Urinary bladder (tissue), 4 donors: Measurements from ENCODE around the gene SANBR. TPM values are rescaled to one million over a fixed set of nuclear protein-coding genes. Genes with fewer than 3 reads are reported as not detected.

Experiments
- DNase-seq: peaks from one replicate; pipeline ENCODE4 v3.0.0-alpha.2; 2015; ENCODE audit errors: extremely low spot score
- H3K27ac ChIP-seq: one replicate; pipeline ENCODE4 v1.5.1; 2013; ENCODE audit warnings: low read depth, mild to moderate bottlenecking, moderate library complexity
- H3K36me3 ChIP-seq: one replicate; pipeline ENCODE4 v1.6.1; 2013; ENCODE audit warnings: mild to moderate bottlenecking, moderate library complexity; ENCODE audit not compliant: insufficient read depth
- H3K4me1 ChIP-seq: one replicate; pipeline ENCODE4 v1.6.1; 2013; ENCODE audit warnings: mild to moderate bottlenecking, moderate library complexity; ENCODE audit not compliant: insufficient read depth
- H3K4me3 ChIP-seq: one replicate; pipeline ENCODE4 v1.5.1; 2013; ENCODE audit warnings: low read depth, low read length
- WGBS: extraction: QIAGEN DNeasy Blood & Tissue Kit; methylation state at CpG from one replicate; pipeline ENCODE4 v1.1.7; 2013; 5-methylcytosine and 5-hydroxymethylcytosine counted together
- polyA plus RNA-seq: library from polyadenylated mRNA; stranded (reverse); fragments of 200-250 nt; gene quantifications from one replicate; pipeline ENCODE4 v1.2.3, GENCODE V29; 2013
- total RNA-seq: library from RNA; depleted of rRNA; stranded (reverse); fragments of >200 nt; gene quantifications from one replicate; pipeline ENCODE4 v1.2.3, GENCODE V29; 2014
- donor health status: healthy with polysubstance abuse.
- donor health status: healthy.

SANBR gene
- total and polyA plus RNA-seq, 2 donors: 3.3 to 51.2 TPM

DNA sequence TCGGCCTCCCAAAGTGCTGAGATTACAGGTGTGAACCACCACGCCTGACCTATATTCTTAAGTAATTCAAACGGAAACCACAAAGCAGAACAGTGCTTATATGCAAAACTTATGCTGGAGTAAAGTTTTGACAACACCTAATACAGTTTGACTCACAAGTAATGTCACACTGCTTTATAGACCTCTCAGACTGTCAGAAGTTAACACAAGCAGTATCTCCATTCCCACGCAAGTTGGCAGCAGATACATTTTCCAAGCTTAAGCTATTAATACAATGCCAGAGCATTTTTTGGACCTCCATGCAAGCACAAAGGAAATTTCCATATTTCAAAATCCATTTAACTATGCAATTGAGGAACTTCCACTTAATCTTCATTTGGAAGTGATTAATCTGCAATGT is 21.0 kb upstream of the SANBR start:
- H3K36me3 ChIP-seq: peaks cover 2% of the 10 kb centered on the region
- no peak overlapping the region for H3K4me3 ChIP-seq
- H3K27ac ChIP-seq: no peak overlapping the region
- no peak for DNase-seq
- WGBS: 61% methylated on average over 4 of the region's 4 CpGs
- H3K4me1 ChIP-seq: no peaks in the 10 kb centered on the region

DNA sequence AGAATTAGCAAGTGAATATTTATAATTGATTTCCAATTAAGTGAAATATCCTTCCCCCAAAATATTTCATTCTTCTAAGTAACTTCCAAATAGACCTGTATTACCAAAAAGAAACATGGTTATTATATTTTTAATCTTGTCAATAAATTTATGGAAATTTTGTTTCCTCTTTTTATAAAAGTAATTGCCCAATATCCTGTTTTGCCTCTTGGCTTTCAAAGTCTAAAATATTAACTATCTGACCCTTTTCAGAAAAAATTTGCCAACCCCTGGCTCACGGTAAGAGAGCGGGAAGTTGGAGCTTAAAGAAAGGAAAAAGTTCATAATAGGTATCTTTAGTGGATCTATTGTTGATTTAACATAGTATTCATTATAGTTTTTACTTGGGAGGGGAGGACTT is 20.4 kb upstream of the SANBR start:
- 57% methylated on average over 2 of the region's 2 CpGs for WGBS
- no peak overlapping the region for H3K4me3 ChIP-seq
- peaks cover 2% of the 10 kb centered on the region for H3K36me3 ChIP-seq
- H3K4me1 ChIP-seq: no peaks in the 10 kb centered on the region
- H3K27ac ChIP-seq: no peak overlapping the region
- DNase-seq: no peak

DNA sequence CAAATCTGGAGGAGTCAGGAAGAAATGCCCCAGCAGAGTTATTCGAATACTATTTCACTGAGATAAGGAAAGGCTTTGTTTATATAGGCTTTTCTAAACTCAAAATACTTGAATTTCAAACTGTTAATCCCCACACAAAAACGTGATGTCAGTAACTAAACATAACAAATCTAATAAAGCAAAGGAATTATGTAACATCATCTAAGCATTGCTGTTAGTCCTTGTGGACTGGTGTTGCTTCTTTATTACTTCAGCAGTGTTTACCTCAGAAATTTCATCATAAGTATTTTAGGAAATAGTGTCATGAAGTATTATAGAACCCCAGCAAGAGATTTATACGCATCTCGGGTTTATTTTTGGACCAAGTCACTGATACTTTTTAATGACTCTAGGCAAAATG is 19.7 kb upstream of the SANBR start:
- H3K36me3 ChIP-seq: peaks cover 2% of the 10 kb centered on the region

DNA sequence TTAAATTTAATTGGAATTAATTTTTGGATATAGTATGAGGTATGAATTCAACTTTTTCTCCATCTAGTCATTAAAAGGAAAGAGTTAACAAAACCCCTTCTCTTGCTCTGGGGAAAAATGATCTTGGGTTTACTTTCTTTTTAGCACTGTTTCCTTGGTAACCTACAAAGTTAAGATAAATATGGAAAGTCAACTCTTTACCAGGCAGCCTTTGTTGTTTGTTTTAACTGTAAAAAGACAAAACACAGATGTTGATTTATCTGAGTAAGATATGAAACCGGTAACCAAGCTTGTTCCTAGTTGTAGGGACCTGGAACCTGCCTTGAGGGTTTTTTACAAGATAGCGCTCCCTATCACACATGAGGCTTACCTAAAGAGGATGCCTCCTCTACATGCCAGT is 10.1 kb upstream of the SANBR start:
- no peaks in the 10 kb centered on the region for H3K36me3 ChIP-seq
- 32% methylated on average over 2 of the region's 2 CpGs for WGBS
- no peak overlapping the region for H3K4me3 ChIP-seq
- no peaks in the 10 kb centered on the region for H3K4me1 ChIP-seq
- H3K27ac ChIP-seq: no peak overlapping the region
- no peak for DNase-seq

More for the DNA sequence above, 19.7 kb upstream of the SANBR start:
- Histone ChIP-seq H3K27ac (no peak overlapping the region), H3K4me1 (no peaks in the 10 kb centered on the region), H3K4me3 (no peak overlapping the region)
- WGBS: 17% methylated on average over 4 of the region's 4 CpGs
- no peak for DNase-seq

DNA sequence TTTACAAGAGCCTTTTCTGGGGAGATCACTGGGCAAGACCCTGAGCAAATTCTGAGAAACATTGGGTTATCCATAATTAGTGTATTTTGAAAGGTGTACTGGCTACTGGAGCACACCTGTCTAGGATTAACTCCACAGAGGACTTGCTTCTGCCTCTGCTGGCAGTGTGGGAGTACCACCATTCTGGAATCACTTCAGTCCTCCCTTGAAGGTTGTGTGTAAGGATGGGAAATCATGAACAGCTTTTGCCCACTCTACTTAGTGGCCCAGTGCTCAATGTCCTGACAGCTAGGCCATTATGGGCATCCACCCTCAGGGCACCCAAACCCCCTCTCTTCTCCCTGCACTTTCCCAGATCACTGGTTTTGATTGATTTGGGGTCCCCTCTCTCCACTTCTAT is 8.1 kb upstream of the SANBR start:
- no peaks in the 10 kb centered on the region for H3K36me3 ChIP-seq
- no peaks in the 10 kb centered on the region for H3K4me1 ChIP-seq
- no peak overlapping the region for H3K27ac ChIP-seq
- H3K4me3 ChIP-seq: no peak overlapping the region
- no peak for DNase-seq

DNA sequence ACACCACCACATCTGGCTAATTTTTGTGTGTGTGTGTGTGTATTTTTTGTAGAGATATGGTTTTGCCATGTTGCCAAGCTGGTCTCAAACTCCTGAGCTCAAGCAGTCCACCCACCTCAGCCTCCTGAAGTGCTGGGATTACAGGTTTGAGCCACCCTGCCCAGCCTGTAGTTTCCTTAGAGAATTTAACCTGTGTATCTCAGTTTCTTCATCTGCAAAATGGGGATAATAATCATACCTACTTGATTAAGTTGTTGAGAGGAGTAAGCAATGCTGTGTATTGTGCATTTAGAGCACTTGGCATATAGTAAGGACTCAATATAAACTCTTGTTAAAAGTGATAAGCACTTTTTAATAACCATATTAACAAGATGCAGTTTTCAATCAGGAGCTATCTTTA is 6.3 kb upstream of the SANBR start:
- Histone ChIP-seq H3K27ac (no peak overlapping the region), H3K36me3 (no peaks in the 10 kb centered on the region), H3K4me1 (no peaks in the 10 kb centered on the region), H3K4me3 (no peak overlapping the region)
- DNase-seq: no peak

DNA sequence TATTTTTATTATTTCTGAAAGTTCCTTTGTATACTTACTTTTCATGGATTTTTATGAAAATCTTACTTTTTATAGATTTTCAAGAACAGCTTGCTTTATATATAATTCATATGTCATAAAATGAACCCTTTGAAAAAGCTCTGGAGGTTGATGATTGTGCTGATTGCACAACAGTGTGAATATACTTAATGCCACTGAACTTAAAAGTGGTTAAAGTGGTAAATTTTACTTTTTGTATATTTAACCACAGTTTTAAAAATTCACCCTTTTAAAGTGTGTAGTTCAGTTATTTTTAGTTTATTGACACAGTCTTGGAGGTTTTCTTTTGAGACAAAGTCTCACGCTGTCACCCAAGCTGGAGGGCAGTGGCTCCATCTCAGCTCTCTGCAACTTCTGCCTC is 8.4 kb downstream of the SANBR start:
- no peaks in the 10 kb centered on the region for H3K4me1 ChIP-seq
- no peak for DNase-seq
- WGBS: 100% methylated on average over 1 of the region's 1 CpG
- H3K27ac ChIP-seq: no peak overlapping the region
- H3K4me3 ChIP-seq: no peak overlapping the region
- peaks cover 2% of the 10 kb centered on the region for H3K36me3 ChIP-seq

DNA sequence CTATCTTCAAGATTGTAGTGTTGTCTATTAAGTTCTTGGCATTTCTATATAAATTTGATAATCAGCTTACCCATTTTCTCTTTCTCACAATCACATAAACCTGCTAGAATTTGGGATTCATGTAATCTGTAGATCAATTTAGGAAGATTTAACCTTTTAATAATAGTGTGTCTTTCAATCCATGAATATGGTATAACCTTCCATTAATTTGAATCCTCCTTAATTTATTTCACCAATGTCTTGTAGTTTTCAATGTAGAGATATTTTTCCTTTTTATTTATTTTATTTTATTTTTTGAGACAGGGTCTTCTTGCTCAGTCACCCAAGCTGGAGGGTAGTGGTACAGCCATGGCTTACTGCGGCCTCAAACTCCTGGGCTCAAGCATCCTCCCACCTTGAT is 20.2 kb downstream of the SANBR start:
- Histone ChIP-seq H3K27ac (no peak overlapping the region), H3K4me3 (no peak overlapping the region), H3K36me3 (no peaks in the 10 kb centered on the region), H3K4me1 (no peaks in the 10 kb centered on the region)
- DNase-seq: no peak
- 97% methylated on average over 1 of the region's 1 CpG for WGBS

DNA sequence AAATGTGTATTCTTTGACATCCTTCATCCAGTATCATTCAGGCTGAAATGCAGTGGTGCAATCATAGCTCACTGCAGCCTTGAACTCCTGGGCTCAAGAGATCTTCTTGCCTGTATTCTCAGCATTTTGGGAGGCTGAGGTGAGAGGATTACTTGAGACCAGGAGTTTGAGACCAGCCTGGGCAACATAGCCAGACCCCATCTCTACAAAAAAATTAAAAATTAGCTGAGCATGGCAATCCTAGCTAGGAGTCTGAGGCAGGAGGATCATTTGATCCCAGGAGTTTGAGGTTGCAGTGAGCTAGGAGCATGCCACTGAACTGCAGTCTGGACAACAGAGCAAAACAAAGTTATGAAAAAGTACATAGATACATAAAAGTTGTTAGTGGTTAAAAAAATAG is 24.1 kb downstream of the SANBR start:
- no peaks in the 10 kb centered on the region for H3K4me1 ChIP-seq
- no peak for DNase-seq
- H3K36me3 ChIP-seq: no peaks in the 10 kb centered on the region
- no peak overlapping the region for H3K4me3 ChIP-seq
- no peak overlapping the region for H3K27ac ChIP-seq

DNA sequence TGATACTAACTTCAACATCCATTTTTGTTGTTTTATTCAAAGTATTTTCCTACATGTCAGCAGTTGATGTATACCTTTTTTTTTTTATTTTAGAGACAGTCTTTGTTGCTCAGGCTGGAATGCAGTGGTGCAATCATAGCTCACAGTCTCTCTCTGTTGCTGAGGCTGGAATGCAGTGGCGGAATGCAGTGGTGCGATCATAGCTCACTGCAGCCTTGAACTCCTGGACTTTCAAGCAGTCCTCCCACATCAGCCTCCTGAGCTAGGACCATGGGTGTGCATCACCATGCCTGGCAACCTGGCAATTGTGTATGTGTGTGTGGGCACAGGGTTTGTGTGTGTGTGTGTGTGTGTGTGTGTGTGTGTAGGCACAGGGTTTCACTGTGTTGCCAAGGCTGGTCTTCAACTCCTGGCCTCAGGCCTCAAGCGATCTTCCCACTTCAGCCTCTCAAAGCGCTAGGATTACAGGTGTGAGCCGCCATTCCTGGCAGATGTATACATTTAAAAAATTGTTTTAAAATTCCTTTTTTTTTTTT is 24.8 kb downstream of the SANBR start:
- Histone ChIP-seq H3K4me3 (no peak overlapping the region), H3K4me1 (no peaks in the 10 kb centered on the region), H3K36me3 (no peaks in the 10 kb centered on the region), H3K27ac (no peak overlapping the region)
- 96% methylated on average over 5 of the region's 5 CpGs for WGBS
- DNase-seq: no peak

DNA sequence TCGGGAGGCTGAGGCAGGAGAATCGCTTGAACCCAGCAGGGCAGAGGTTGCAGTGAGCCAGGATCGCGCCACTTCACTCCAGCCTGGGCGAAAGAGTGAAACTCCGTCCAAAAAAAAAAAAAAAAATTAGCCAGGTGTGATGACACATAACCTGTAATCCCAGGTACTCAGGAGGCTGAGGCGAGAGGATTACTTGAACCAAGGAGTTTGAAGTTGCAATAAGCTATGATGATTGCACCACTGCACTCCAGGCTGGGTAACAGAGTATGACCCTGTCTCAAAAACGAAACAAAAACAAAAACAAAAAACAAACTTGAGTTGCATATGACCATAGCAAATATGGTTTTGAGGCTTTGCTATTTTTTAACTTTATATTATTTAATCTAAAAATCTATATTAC is 25.8 kb downstream of the SANBR start:
- DNase-seq: no peak
- H3K36me3 ChIP-seq: no peaks in the 10 kb centered on the region

DNA sequence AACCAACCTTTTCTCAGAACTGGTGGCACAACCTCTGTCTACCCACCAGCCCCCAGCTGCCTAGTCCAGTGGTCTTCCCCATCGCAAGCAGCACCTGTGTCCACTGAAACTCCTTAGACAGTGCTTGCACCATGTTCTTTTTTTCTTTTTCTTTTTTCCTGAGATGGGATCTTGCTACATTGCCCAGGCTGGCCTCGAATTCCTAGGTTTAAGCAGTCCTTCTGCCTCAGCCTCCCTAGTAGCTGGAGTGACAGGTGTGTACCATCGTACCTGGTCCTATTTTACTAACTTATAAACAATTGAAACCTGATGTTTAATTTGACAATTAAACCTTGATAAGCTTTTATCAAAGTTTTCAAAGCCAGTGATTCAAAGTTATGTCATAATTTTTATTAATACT is 30.8 kb downstream of the SANBR start:
- no peak for DNase-seq
- WGBS: over 99% methylated on average over 3 of the region's 3 CpGs
- H3K27ac ChIP-seq: no peak overlapping the region

More for the DNA sequence above, 25.8 kb downstream of the SANBR start:
- Histone ChIP-seq H3K4me3 (no peak overlapping the region), H3K4me1 (no peaks in the 10 kb centered on the region), H3K27ac (no peak overlapping the region)
- WGBS: 96% methylated on average over 8 of the region's 8 CpGs

DNA sequence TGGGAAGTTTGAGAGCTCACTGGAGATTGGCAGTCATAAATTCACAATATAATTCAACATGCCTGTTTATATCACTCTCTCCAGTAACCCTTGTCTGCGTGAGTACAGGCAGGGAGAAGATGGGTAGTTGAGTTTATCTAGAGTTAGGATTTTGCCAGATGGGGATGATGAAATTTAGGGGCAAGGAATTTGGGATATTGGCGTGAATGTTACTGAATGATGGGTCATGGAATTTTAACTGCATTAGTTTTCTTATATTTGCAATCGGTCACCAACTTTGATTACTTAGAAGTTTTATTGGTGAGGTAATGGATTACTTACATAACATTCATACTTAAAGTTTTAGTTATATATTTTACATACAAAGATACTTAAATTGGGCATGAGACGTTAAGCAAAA is 35.1 kb downstream of the SANBR start:
- no peak for DNase-seq
- WGBS: 95% methylated on average over 4 of the region's 4 CpGs
- peaks cover 7% of the 10 kb centered on the region for H3K36me3 ChIP-seq
- no peak overlapping the region for H3K4me3 ChIP-seq
- no peaks in the 10 kb centered on the region for H3K4me1 ChIP-seq
- no peak overlapping the region for H3K27ac ChIP-seq

More for the DNA sequence above, 30.8 kb downstream of the SANBR start:
- Histone ChIP-seq H3K4me3 (no peak overlapping the region), H3K4me1 (no peaks in the 10 kb centered on the region), H3K36me3 (no peaks in the 10 kb centered on the region)

DNA sequence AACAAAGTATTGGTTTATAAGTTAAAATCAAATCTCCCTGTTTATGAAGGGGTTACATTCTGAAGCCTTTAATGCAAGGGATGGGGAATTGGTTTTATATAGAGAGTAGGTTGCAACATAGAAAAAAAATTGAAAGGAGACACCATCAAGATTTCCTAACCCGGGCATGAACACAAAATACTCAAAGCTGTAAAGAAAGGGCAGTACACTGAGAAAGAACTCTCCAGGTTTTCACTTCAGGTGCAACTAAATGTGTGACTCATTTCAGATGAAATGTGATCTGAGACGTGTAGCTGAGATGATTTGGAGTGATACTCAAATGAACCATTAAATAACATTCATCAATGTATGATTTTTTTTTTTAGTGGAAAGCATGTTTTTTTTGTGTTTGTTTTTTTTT is 43.6 kb downstream of the SANBR start:
- DNase-seq: no peak
- peaks cover 2% of the 10 kb centered on the region for H3K36me3 ChIP-seq
- WGBS: 79% methylated on average over 2 of the region's 2 CpGs

DNA sequence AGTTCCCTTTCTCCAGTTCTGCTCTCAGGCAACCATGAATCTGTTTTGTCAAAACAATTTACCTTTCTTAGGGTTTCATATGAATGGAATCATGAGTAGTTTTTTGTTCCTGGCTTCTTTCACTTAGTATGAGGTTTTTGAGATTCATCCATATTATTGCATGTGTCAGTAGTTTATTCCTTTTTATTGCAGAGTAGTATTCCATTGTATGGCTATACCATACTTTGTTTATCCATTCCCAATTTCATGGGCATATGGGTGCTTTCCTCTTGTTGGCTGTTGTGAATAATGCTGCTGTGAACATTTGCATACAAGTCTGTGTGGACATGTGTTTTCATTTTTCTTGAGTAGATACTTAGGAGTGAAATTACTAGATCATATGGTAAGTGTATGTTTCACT is 46.0 kb downstream of the SANBR start:
- H3K36me3 ChIP-seq: peaks cover 2% of the 10 kb centered on the region
- H3K27ac ChIP-seq: no peak overlapping the region
- no peak overlapping the region for H3K4me3 ChIP-seq
- DNase-seq: no peak
- H3K4me1 ChIP-seq: no peaks in the 10 kb centered on the region

More for the DNA sequence above, 43.6 kb downstream of the SANBR start:
- H3K4me1 ChIP-seq: no peaks in the 10 kb centered on the region
- H3K4me3 ChIP-seq: no peak overlapping the region
- H3K27ac ChIP-seq: no peak overlapping the region
